Liver (tissue), 9 donors: ENCODE results near the gene SOX5. TPM values are rescaled to one million over a fixed set of nuclear protein-coding genes. Genes with fewer than 3 reads are reported as not detected.

Experiments
- DNase-seq: peaks from one replicate; pipeline ENCODE4 v3.0.0-alpha.2; 2017; ENCODE audit warnings: low spot score
- H3K27ac ChIP-seq, 2 donors: one replicate each; pipeline ENCODE4 v1.7.0; 2013; ENCODE audit warnings: inconsistent platforms in 2 of 2, low read length in 2 of 2, control low read depth in 1 of 2, low read depth in 1 of 2, mild to moderate bottlenecking in 1 of 2
- H3K27me3 ChIP-seq, 4 donors: one replicate each; pipeline versions ENCODE4 v1.6.1 to v1.7.0; 2013; ENCODE audit warnings: low read length in 3 of 4, inconsistent platforms in 1 of 4, mild to moderate bottlenecking in 1 of 4, moderate library complexity in 1 of 4; ENCODE audit not compliant: control insufficient read depth in 4 of 4, insufficient read depth in 4 of 4
- H3K36me3 ChIP-seq, 4 donors: one replicate each; pipeline versions ENCODE4 v1.6.1 to v1.7.0; 2013; ENCODE audit warnings: low read length in 3 of 4, mild to moderate bottlenecking in 3 of 4, low read depth in 1 of 4, moderate library complexity in 1 of 4; ENCODE audit not compliant: control insufficient read depth in 4 of 4, insufficient read depth in 3 of 4
- H3K4me1 ChIP-seq, 4 donors: one replicate each; pipeline versions ENCODE4 v1.6.1 to v1.7.0; 2013; ENCODE audit warnings: low read length in 3 of 4, mild to moderate bottlenecking in 3 of 4, moderate library complexity in 1 of 4; ENCODE audit not compliant: control insufficient read depth in 4 of 4, insufficient read depth in 4 of 4
- H3K4me3 ChIP-seq, 3 donors: one replicate each; pipeline versions ENCODE4 v1.6.1 to v1.7.0; 2013; ENCODE audit warnings: low read length in 3 of 3, control low read depth in 1 of 3, low read depth in 1 of 3, mild to moderate bottlenecking in 1 of 3
- H3K9ac ChIP-seq, 2 donors: one replicate each; pipeline ENCODE4 v1.7.0; 2013; ENCODE audit warnings: low read length in 2 of 2, mild to moderate bottlenecking in 2 of 2, moderate library complexity in 2 of 2, control low read depth in 1 of 2, low read depth in 1 of 2
- H3K9me3 ChIP-seq, 4 donors: one replicate each; pipeline versions ENCODE4 v1.6.1 to v1.7.0; 2013; ENCODE audit warnings: low read length in 3 of 4; ENCODE audit not compliant: control insufficient read depth in 4 of 4
- ATF3 ChIP-seq: IDR thresholded peaks from 2 replicates; pipeline ENCODE4 v1.6.1; 2016; ENCODE audit warnings: antibody characterized with exemption
- EGR1 ChIP-seq, 2 donors: IDR thresholded peaks; 2 replicates each; pipeline ENCODE4 v1.6.1; 2016 to 2018; ENCODE audit warnings: antibody characterized with exemption in 2 of 2, low read depth in 2 of 2
- FOXA1 ChIP-seq: IDR thresholded peaks from 2 replicates; pipeline ENCODE4 v1.6.1; 2016; ENCODE audit warnings: antibody characterized with exemption
- FOXA2 ChIP-seq: IDR thresholded peaks from 2 replicates; pipeline ENCODE4 v1.6.1; 2016; ENCODE audit warnings: antibody characterized with exemption
- HNF4A ChIP-seq, 2 donors: conservative IDR thresholded peaks; 2 replicates each; pipeline ENCODE4 v1.6.1; 2016; ENCODE audit warnings: antibody characterized with exemption in 2 of 2, mild to moderate bottlenecking in 2 of 2
- HNF4G ChIP-seq: IDR thresholded peaks from 2 replicates; pipeline ENCODE4 v1.6.1; 2016; ENCODE audit warnings: antibody characterized with exemption
- JUND ChIP-seq, 2 donors: IDR thresholded peaks; 2 replicates each; pipeline ENCODE4 v1.6.1; 2016; ENCODE audit warnings: antibody characterized with exemption in 2 of 2
- NR2F2 ChIP-seq: IDR thresholded peaks from 2 replicates; pipeline ENCODE4 v1.6.1; 2016; ENCODE audit warnings: antibody characterized with exemption
- RXRA ChIP-seq, 2 donors: IDR thresholded peaks; 2 replicates each; pipeline ENCODE4 v1.6.1; 2017 to 2018; ENCODE audit warnings: antibody characterized with exemption in 2 of 2, mild to moderate bottlenecking in 1 of 2
- SP1 ChIP-seq: IDR thresholded peaks from 2 replicates; pipeline ENCODE4 v1.6.1; 2018; ENCODE audit warnings: antibody characterized with exemption, mild to moderate bottlenecking
- TAF1 ChIP-seq: conservative IDR thresholded peaks from 2 replicates; pipeline ENCODE4 v1.6.1; 2016; ENCODE audit warnings: antibody characterized with exemption, mild to moderate bottlenecking
- YY1 ChIP-seq: IDR thresholded peaks from 2 replicates; pipeline ENCODE4 v1.6.1; 2016; ENCODE audit warnings: antibody characterized with exemption, mild to moderate bottlenecking
- WGBS: extraction: QIAGEN DNeasy Blood & Tissue Kit; methylation state at CpG from one replicate; pipeline ENCODE4 v1.1.7; 2013; 5-methylcytosine and 5-hydroxymethylcytosine counted together
- polyA plus RNA-seq, 2 donors: library from polyadenylated mRNA; stranded (reverse) in 1 of 2; unstranded in 1 of 2; fragments of 200-250 nt in 1 of 2; fragments of >200 nt in 1 of 2; fragmentation: Nextera tagmentation in 1 of 2; extraction: Ambion mirVana in 1 of 2; gene quantifications; one replicate each; pipeline versions ENCODE4 v1.2.1 to v1.2.3, GENCODE V29; 2013 to 2015
- total RNA-seq, 2 donors: library from RNA; depleted of rRNA; stranded (reverse); fragments of >200 nt; gene quantifications; one replicate each; pipeline ENCODE4 v1.2.3, GENCODE V29; 2014
- TF ChIP-seq, protein P1 (sequence below): IDR thresholded peaks from 2 replicates; pipeline ENCODE4 v1.6.1; 2016; ENCODE audit warnings: antibody characterized with exemption
- TF ChIP-seq, protein P2 (sequence below): IDR thresholded peaks from 2 replicates; pipeline ENCODE4 v1.6.1; 2016; ENCODE audit warnings: antibody characterized with exemption, mild to moderate bottlenecking
- TF ChIP-seq, protein P3 (sequence below): IDR thresholded peaks from 2 replicates; pipeline ENCODE4 v1.6.1; 2016; ENCODE audit warnings: antibody characterized with exemption
- donor health status: healthy.
- donor health status: healthy.
- donor health status: healthy.
- donor health status: healthy.
- donor health status: healthy.

SOX5 gene
- total and polyA plus RNA-seq, 4 donors = 2.3 to 42.4 (median 12.3) TPM

- no peaks in the 10 kb centered on the region for H3K4me1 ChIP-seq
- H3K27ac ChIP-seq = no peak overlapping the region
- no peak overlapping the region for H3K4me3 ChIP-seq
- H3K36me3 ChIP-seq = no peaks in the 10 kb centered on the region
- TF ChIP-seq HNF4A (conservative IDR thresholded peaks at IDR 0.05) (no peak), JUND (IDR thresholded peaks at IDR 0.05) (no peak)
- H3K9me3 ChIP-seq = no peaks in the 10 kb centered on the region
- H3K9ac ChIP-seq = no peak overlapping the region
- DNase-seq = no peak
- H3K27me3 ChIP-seq = no peaks in the 10 kb centered on the region
Measured at GRCh38 chr12:23699031-23699430, 250.4 kb downstream of the SOX5 start.

DNA sequence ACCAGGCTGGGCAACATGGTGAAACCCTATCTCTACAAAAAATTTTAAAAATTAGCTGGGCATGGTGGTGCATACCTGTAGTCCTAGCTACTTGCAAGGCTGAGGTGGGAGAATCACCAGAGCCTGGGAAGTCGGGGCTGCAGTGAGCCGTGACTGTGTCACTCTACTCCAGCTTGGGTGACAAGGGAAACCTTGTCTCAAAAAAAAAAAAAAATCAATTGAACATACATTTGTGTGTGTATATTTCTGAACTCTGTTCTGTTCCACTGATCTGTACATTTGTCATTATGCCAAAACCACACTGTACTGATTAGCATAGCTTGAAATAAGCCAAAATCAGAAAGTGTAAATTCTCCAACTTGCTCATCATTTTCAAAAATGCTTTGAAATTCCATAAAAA lies 254.6 kb downstream of the SOX5 start:
- DNase-seq = no peak
- Histone ChIP-seq H3K9ac (no peak overlapping the region), H3K36me3 (no peaks in the 10 kb centered on the region), H3K9me3 (no peaks in the 10 kb centered on the region), H3K27ac (no peak overlapping the region), H3K27me3 (no peaks in the 10 kb centered on the region), H3K4me1 (no peaks in the 10 kb centered on the region), H3K4me3 (no peak overlapping the region)
- TF ChIP-seq, protein P1, sequence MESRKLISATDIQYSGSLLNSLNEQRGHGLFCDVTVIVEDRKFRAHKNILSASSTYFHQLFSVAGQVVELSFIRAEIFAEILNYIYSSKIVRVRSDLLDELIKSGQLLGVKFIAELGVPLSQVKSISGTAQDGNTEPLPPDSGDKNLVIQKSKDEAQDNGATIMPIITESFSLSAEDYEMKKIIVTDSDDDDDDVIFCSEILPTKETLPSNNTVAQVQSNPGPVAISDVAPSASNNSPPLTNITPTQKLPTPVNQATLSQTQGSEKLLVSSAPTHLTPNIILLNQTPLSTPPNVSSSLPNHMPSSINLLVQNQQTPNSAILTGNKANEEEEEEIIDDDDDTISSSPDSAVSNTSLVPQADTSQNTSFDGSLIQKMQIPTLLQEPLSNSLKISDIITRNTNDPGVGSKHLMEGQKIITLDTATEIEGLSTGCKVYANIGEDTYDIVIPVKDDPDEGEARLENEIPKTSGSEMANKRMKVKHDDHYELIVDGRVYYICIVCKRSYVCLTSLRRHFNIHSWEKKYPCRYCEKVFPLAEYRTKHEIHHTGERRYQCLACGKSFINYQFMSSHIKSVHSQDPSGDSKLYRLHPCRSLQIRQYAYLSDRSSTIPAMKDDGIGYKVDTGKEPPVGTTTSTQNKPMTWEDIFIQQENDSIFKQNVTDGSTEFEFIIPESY = no peak
- TF ChIP-seq NR2F2 (no peak), FOXA2 (no peak), HNF4A (conservative IDR thresholded peaks at IDR 0.05) (no peak), TAF1 (no peak), FOXA1 (no peak), RXRA (IDR thresholded peaks at IDR 0.05) (no peak), JUND (IDR thresholded peaks at IDR 0.05) (no peak), YY1 (no peak), HNF4G (no peak)
- TF ChIP-seq, protein P2, sequence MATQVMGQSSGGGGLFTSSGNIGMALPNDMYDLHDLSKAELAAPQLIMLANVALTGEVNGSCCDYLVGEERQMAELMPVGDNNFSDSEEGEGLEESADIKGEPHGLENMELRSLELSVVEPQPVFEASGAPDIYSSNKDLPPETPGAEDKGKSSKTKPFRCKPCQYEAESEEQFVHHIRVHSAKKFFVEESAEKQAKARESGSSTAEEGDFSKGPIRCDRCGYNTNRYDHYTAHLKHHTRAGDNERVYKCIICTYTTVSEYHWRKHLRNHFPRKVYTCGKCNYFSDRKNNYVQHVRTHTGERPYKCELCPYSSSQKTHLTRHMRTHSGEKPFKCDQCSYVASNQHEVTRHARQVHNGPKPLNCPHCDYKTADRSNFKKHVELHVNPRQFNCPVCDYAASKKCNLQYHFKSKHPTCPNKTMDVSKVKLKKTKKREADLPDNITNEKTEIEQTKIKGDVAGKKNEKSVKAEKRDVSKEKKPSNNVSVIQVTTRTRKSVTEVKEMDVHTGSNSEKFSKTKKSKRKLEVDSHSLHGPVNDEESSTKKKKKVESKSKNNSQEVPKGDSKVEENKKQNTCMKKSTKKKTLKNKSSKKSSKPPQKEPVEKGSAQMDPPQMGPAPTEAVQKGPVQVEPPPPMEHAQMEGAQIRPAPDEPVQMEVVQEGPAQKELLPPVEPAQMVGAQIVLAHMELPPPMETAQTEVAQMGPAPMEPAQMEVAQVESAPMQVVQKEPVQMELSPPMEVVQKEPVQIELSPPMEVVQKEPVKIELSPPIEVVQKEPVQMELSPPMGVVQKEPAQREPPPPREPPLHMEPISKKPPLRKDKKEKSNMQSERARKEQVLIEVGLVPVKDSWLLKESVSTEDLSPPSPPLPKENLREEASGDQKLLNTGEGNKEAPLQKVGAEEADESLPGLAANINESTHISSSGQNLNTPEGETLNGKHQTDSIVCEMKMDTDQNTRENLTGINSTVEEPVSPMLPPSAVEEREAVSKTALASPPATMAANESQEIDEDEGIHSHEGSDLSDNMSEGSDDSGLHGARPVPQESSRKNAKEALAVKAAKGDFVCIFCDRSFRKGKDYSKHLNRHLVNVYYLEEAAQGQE = no peak
- WGBS = 95% methylated on average over 2 of the region's 2 CpGs

DNA sequence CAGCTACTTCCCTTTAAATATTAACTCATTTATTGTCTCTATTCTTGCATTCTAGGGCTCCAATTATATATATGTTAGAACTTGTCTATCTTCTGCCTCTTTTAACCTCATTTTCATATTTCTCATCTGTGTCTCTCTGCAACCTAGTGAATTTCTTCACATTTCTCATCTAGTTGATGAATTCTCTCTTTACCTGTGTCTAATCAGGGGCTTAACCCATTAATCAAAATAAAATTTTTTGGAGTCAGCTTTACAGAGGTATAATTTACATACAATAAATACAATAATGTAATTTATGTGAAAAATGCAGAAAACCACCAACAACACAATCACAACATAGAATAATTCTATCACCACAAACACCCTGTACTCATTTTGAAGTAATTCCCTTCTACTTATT lies 255.2 kb downstream of the SOX5 start:
- Histone ChIP-seq H3K27ac (no peak overlapping the region), H3K4me1 (no peaks in the 10 kb centered on the region), H3K9me3 (no peaks in the 10 kb centered on the region), H3K4me3 (no peak overlapping the region), H3K36me3 (no peaks in the 10 kb centered on the region), H3K9ac (no peak overlapping the region), H3K27me3 (no peaks in the 10 kb centered on the region)
- DNase-seq = no peak
- TF ChIP-seq, protein P2 = no peak
- no peak for TF ChIP-seq SP1
- no peak for TF ChIP-seq EGR1 (IDR thresholded peaks at IDR 0.05; ENCODE audit: low read depth in 2 of 2)
- TF ChIP-seq JUND (IDR thresholded peaks at IDR 0.05) = no peak
- TF ChIP-seq, protein P3, sequence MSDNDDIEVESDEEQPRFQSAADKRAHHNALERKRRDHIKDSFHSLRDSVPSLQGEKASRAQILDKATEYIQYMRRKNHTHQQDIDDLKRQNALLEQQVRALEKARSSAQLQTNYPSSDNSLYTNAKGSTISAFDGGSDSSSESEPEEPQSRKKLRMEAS = no peak
- TF ChIP-seq ATF3 = no peak
- TF ChIP-seq FOXA2 = no peak
- no peak for TF ChIP-seq TAF1
- TF ChIP-seq YY1 = no peak
- TF ChIP-seq HNF4G = no peak
- TF ChIP-seq, protein P1 = no peak
- no peak for TF ChIP-seq HNF4A (conservative IDR thresholded peaks at IDR 0.05)
